ENCODE results near the gene NF1. TPM values are rescaled to one million over a fixed set of nuclear protein-coding genes. Genes with fewer than 3 reads are reported as not detected.

NF1 gene
- total RNA-seq, 1 experiment from 2014 or later = 11.6 TPM

Other genes starting within 250 kb of the NF1 start
- 11.9 and 16.3 TPM in 2 replicates for gene TEFM, start 188.7 kb upstream of the NF1 start, total RNA-seq (2014; rRNA removed; shearing (Covaris generic))
- gene ADAP2, start 173.0 kb upstream of the NF1 start, total RNA-seq (2014; rRNA removed; shearing (Covaris generic)) = 0.96 and 1.3 TPM in 2 replicates
- 9.8 and 14.9 TPM in 2 replicates for gene RNF135, start 123.9 kb upstream of the NF1 start, total RNA-seq (2014; rRNA removed; shearing (Covaris generic))
- gene OMG, start 202.3 kb downstream of the NF1 start, total RNA-seq (2014; rRNA removed; shearing (Covaris generic)) = not detected in 2 replicates
- not detected in 2 replicates for gene EVI2B, start 219.1 kb downstream of the NF1 start, total RNA-seq (2014; rRNA removed; shearing (Covaris generic))
- gene EVI2A, start 226.6 kb downstream of the NF1 start, total RNA-seq (2014; rRNA removed; shearing (Covaris generic)) = not detected in 2 replicates